Stimulated activated CD8-positive, alpha-beta memory T cell treated with anti-CD3 and anti-CD28 coated beads, Interleukin-15, amount 100 ng/mL, for 1 hour (primary cell): ENCODE results near the gene ZNF608.

Experiments used
- DNase-seq: peaks from one replicate; pipeline ENCODE4 v3.0.0-alpha.2; 2020; ENCODE audit warnings: low read depth

The ZNF608 gene

GRCh38 chr5:124754206-124754927 lies 7.9 kb upstream of the ZNF608 start:
- no peak for DNase-seq

- DNase-seq, result no peak
Measured at GRCh38 chr5:124752854-124753720, 6.6 kb upstream of the ZNF608 start.

DNA sequence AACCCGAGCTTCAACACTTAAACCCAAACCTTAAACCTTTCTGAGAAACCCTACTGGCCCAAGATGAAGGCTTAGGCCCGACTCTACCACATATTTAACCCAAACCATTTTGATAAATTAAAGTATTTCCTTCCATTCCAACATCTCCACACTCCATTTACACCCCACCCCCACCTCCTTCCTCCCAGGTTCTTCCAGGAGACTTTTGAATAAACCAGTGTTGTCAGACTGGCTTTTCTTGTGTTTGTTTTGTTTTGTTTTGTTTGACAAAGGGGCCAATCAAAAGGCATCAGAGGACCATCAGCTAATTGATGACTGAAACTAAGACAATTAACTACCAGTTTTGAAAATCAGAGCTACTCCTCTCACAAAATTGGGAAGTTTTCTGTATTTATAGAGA lies 4.6 kb upstream of the ZNF608 start:
- no peak for DNase-seq

DNA sequence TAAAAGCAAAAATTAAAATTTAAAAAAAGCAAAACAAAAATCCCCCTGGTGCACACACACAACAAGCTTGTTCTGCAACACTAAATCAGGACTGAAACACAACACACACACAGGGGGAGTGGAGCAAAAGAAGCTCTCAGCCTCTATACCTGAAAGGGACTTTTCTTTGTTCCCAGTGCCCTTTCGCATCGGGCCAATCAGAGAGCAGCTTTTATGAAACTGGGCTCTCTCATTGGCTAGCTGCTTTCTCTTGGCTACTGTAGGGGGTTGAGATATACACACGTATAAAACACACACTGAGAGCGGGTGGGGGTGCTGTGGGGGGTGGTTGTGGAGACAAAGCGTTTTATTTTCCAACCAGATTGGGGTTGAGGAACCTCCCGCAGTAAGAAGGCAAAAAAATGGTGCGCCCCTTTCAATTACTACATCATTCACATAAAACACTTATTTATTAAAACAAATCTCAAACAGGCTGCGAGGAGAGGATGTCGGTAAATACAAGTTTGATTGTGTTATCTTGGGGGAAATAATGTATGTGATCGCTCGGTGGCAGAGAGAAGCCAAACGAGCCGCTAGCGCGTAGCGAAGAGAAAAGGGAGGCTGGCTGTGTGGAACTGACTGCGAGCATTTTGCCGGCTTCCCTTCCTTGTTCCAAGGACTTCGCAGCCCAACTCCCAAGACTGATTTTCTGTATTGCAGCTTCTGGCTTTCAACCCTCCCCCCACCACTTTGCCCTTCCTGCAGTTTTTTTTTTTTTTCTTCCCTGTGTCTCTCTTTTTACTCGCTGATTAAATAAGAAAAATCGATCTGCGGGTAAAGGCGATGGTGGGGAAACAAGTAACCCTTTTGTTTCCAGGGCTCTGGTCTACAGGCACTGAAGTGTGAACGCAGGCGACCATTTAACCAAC lies 2.5 kb upstream of the ZNF608 start:
- no peak for DNase-seq

DNA sequence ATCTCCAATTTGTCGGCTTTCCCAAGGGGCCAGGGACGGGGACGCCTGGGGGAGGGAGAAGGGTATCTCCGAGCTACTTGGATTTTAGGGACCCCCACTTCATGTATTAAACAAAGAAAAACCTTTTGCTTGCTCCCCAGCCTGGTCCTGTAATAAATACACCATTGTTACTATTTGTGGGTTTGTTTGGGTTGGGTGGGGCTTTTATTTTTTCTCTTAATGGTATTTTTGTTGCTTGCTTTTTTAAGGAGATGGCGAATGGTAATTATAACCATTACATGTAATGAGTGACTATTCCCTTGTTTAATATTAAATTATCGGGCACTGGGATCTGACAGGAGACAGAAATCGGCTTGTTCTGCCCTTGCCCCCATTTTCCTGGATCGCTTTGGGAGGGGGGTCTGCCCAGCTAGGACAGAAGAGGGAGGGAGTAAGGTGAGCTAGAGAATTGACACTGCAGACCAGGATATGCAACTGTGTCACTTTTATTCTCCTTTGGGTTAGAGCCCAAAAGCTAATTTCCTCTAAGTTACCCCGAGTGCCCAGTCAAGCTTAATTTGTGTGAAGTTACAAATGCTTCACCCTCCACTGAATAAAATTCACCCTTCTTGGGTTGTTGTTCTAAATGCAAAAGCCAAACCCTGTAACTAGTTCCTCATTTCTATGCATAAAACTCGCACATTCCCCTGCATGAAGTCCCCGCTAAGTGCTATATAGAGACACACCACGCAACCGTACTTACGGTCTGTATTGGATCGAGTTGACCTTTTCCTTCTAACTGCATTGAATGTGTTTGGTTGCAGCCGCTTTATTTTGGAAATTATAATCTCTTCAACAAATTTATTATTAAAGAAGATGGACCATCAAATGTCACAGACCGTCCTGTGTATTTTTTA lies 1.6 kb upstream of the ZNF608 start:
- no peak for DNase-seq

DNA sequence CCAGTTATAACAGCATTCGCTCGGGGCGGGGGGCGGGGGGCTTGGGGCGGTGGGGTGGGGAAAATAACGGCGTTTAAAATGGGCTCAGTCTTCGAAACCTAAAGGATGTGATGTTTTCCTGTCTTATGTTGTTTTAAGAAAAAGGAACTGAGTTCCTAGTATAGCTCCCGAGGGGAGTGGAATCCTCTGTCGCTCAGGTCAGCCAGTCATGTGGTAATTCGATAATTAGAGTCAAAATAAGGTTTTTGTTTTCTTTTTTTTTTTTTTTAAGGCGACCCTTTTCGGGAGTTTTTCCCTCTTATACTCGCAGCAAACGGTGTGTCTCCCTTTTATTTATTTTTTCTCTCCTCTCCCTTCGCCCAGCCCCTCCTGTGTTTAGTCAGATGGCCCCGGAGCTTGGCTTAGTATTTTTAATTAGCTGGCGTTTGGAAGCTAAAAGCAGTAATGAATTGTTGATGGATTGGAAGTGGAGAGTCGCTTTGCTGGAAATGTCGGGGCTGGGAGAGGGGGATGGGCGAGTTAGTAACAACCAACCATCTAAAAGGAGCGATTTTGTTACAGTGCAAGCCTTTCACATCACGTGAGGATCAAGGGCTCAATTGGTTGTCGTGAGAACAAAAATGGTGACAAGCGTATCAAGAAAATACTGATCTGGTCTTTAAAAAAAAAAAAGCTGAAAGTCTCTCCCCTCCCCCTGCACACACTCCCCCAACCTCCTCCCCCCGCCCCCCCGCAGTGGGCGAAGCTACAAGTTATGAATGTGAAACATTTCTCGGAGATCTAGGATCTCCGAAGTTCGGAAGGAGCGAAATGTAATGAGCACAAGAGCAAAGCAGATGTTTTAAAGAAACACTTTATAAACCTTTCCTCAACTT lies 714 bp upstream of the ZNF608 start:
- DNase-seq, result no peak

- no peak for DNase-seq
Measured at GRCh38 chr5:124745007-124745927, 1.2 kb downstream of the ZNF608 start.

- DNase-seq, result no peak
Measured at GRCh38 chr5:124744170-124744971, 2.1 kb downstream of the ZNF608 start.

DNA sequence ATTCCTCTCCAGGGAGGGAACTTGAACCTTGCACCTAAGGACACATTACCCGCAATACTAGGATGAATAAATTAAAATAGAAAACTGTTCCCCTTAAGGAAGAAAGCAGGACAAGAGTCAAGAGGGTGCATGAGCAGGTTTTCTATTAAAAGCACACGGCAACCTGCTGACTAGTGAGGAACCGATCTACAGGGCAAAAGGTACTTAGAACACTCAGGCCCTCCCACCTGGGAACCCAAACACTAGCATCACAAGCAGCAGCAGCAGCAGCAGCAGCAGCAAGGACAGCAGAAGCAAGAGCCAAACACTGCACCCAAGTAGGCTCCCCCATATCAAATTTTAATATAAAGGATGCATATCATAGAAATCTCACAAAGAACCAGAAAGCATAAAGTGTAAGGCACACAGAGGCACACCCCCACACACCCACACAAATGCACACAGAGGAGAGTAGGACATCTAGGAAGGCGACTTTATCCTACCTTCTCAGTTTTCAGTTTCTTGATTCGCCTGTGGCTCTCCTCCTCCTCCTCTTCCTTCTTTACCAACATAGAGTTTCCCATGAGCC lies 2.8 kb downstream of the ZNF608 start:
- DNase-seq, result no peak

GRCh38 chr5:124742983-124743601 lies 3.3 kb downstream of the ZNF608 start:
- no peak for DNase-seq

DNA sequence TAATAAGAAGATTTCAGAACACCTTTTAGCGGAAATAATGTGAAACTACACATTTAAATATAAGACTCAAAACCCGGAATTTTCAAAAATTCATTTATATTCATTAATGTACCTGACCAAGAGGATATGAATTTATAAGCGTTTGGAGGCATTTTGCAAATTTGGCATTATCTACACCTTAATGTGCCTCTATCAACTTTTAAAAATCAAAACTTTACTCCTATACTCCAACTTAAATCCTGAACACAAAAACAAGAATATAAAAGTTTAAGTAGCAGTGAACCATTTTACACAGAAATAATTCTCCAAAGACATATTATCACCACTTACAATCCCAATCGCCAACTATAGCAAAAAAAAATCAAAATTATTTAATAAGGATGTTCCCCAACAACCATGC lies 3.9 kb downstream of the ZNF608 start:
- DNase-seq, result no peak

DNA sequence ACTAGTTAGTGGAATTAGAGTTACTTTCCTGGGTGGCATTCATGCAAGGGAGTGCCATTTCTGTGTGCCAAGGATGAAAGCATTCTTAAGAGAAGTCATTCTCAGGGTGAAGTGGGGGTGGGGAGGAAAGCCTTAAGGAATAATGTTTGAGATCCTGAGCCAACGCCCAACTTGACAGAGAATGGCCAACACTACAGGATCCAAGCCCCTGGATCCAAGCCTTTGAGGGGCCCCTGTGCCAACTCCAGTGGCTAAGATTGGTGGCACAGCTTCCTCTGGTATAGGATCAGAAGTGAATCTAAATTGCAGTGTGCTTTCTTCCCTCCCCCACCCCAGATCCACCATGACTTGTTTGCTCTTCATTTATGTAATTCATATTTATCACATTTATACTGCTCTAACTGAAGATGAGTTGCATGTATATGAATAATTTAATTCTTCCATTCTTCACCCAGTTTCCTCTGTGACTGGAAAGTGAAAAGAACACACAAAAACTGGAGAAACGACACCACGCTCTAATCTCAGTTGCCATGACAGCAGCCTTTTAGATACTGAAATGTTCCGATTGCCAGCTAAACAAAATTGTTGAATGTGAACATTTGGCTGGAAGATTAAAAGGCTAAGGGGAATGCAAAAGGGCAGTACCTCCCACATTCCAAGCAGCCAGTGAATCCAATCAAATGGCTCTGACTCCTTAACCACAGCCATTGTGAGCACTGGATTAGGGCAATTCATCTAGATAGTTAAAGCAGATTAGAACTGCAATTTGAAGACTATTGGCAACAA lies 4.5 kb downstream of the ZNF608 start:
- DNase-seq, result no peak

- no peak for DNase-seq
Measured at GRCh38 chr5:124740991-124741583, 5.4 kb downstream of the ZNF608 start.

GRCh38 chr5:124740071-124740470 lies 6.4 kb downstream of the ZNF608 start:
- DNase-seq, result no peak

DNA sequence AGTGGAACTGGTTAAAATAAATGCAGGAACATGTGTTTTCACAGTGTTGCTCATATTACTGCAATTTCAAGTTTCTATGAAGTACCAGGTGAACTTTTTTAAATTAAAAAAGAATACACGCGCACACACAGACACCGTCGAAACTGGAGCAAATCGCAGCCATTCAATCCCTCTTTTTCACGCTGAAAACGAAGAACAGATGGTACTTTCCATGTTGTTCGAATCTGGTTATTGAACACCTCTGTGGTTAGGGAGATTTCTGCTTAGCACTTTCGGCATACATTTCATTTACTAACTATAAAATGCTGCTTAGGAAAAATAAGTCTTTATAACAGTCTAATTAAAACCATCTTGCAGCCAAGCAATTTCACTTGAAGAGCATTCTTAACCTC lies 6.8 kb downstream of the ZNF608 start:
- no peak for DNase-seq
